PC-3 (cell line): ENCODE measurements around the gene SUCO.

Source experiments
- EZH2 ChIP-seq: fragments of 300-600 bp; sonication (generic); IDR thresholded peaks from one replicate; pipeline ENCODE4 v1.6.1; 2017; ENCODE audit warnings: antibody characterized with exemption, mild to moderate bottlenecking, low read length; ENCODE audit not compliant: unreplicated experiment
- TF ChIP-seq, protein P1 (sequence below): fragments of 300-600 bp; sonication (generic); conservative IDR thresholded peaks from 2 replicates; pipeline ENCODE4 v1.5.1; 2017; ENCODE audit warnings: antibody characterized with exemption, low read depth, mild to moderate bottlenecking, low read length

GRCh38 chr1:172544481-172545104 lies 11.6 kb downstream of the SUCO start:
- TF ChIP-seq, protein P1, sequence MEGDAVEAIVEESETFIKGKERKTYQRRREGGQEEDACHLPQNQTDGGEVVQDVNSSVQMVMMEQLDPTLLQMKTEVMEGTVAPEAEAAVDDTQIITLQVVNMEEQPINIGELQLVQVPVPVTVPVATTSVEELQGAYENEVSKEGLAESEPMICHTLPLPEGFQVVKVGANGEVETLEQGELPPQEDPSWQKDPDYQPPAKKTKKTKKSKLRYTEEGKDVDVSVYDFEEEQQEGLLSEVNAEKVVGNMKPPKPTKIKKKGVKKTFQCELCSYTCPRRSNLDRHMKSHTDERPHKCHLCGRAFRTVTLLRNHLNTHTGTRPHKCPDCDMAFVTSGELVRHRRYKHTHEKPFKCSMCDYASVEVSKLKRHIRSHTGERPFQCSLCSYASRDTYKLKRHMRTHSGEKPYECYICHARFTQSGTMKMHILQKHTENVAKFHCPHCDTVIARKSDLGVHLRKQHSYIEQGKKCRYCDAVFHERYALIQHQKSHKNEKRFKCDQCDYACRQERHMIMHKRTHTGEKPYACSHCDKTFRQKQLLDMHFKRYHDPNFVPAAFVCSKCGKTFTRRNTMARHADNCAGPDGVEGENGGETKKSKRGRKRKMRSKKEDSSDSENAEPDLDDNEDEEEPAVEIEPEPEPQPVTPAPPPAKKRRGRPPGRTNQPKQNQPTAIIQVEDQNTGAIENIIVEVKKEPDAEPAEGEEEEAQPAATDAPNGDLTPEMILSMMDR = no peak
- TF ChIP-seq EZH2 = no peak
